ENCODE results near the gene CA6. TPM values are rescaled to one million over a fixed set of nuclear protein-coding genes. Genes with fewer than 3 reads are reported as not detected.

CA6 gene
- total RNA-seq, 4 donors from 2014 or later = not detected

DNA sequence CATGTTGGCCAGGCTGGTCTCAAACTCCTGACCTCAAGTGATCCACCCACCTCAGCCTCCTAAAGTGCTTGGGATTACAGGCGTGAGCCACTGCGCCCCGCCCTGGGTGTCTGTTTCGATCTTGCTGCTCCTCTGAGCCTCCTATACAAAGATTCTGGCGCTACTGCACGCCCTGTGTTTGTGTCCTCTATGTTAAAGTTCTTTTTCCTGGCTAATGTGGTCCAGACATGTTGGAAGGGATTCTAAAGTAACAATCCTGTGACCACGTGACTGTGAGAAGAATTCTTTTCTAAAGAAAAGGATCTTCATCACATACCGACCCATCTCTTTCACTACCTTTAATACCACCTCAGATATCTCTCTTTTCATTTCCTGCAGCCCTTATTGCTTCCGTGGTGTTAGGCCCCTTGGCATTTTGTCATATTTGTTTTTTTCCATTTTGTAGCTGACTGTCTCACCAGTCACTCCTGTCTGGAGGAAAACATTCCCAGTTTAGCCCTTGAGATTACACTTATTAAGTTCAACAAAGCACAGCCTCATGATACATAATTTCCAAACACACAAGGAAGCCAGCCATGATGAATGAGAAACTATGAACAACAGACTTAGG is 40.0 kb upstream of the CA6 start:
- ATAC-seq (ENCODE audit: low FRiP score) = no peak
- TF ChIP-seq CTCF (IDR thresholded peaks at IDR 0.05) = no peak
- DNase-seq (ENCODE audit: low spot score) = no peak

GRCh38 chr1:8908388-8909151 is 37.1 kb upstream of the CA6 start:
- ATAC-seq (ENCODE audit: low FRiP score) (no peak), DNase-seq (ENCODE audit: low spot score) (no peak)
- TF ChIP-seq CTCF (IDR thresholded peaks at IDR 0.05) = no peak

GRCh38 chr1:8910331-8910730 is 35.3 kb upstream of the CA6 start:
- no peak for TF ChIP-seq CTCF (IDR thresholded peaks at IDR 0.05)
- DNase-seq (ENCODE audit: low spot score) = no peak
- no peak for ATAC-seq (ENCODE audit: low FRiP score)

DNA sequence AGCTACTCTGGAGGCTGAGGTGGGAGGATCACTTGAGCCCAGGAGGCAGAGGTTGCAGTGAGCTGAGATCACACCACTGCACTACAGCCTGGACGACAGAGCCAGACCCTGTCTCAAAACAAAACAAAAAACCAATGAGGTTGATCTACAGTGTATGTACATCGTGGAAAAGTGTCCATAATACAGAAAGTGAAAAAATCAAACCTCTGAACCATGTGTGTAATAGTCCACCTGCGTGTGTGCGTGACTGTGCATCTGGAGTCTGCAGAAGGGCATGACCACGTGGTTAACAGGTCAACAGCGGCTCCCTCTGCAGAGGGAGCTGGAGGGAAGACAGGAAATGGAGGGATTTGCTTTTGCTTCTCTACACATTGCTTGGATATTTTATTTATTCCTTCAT is 34.8 kb upstream of the CA6 start:
- ATAC-seq (ENCODE audit: low FRiP score) = no peak
- no peak for TF ChIP-seq CTCF (IDR thresholded peaks at IDR 0.05)
- DNase-seq (ENCODE audit: low spot score) = no peak

DNA sequence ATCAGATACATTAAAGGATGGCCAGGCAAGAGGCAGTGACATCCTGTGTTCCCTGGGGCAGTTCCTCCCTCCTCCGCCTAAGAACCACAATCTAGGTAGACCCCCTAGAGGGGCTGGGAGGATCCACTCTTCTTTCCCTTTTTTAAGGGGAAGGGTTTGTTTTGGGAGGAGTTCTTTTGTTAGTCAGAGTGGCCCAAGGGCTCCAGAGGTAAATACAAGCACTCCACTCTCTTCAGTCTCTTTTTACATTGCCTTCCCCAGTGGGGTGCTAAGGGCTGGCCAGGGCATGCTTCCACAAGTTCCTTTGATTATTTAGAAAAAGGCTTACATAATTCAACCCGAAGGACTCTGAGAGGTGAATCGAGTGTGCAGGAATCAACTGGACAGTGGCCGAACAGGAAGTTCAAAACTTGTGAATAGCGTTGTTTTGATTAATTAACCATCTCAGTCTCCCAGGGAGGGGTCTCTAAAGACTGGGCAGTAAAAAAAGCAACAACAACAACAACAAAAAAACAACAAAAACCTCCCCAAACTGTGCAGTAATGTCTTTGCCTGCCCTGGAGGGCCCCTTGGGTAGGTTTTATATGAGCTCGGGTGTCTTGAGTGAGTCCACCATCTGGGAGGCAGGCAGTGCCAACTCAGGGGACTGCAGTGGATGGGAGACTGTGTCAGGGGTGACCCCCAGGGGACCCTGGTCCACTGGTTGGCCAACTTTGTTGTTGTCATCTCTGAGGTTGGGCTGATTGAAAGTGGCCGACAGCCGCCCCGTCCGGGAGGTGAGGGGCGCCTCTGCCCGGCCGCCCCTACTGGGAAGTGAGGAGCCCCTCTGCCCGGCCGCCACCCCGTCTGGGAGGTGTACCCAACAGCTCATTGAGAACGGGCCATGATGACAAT is 34.0 kb upstream of the CA6 start:
- ATAC-seq (ENCODE audit: low FRiP score) (no peak), DNase-seq (ENCODE audit: low spot score) (no peak)
- no peak for TF ChIP-seq CTCF (IDR thresholded peaks at IDR 0.05)

GRCh38 chr1:8913457-8913856 is 32.2 kb upstream of the CA6 start:
- ATAC-seq (ENCODE audit: low FRiP score) (peak; percentile 33), DNase-seq (ENCODE audit: low spot score) (no peak)
- TF ChIP-seq CTCF (IDR thresholded peaks at IDR 0.05) = no peak
